ENCODE results near the gene TBXA2R. TPM values are rescaled to one million over a fixed set of nuclear protein-coding genes. Genes with fewer than 3 reads are reported as not detected.

TBXA2R gene
- total RNA-seq, 3 donors from 2014 or later = 0.32 to 0.44 (median 0.33) TPM

- no peak for DNase-seq (ENCODE audit: low spot score in 2 of 2)
- Histone ChIP-seq H3K36me3 (peaks cover 9% of the 10 kb centered on the region), H3K4me1 (no peaks in the 10 kb centered on the region), H3K4me3 (no peak overlapping the region), H3K27me3 (no peaks in the 10 kb centered on the region), H3K9me3 (no peaks in the 10 kb centered on the region), H3K27ac (no peak overlapping the region)
- intact Hi-C loops (cut with DNase I; ENCODE audit: low total_unique reads) = loop anchor here (5.0 kb wide), 1 partner anchor 68 kb away; no protein-coding TSS in a partner anchor
- TF ChIP-seq POLR2AphosphoS5 (IDR thresholded peaks at IDR 0.05) (no peak), CTCF (IDR thresholded peaks at IDR 0.05) (no peak)
These were observed 8.3 kb upstream of the TBXA2R start for GRCh38 chr19:3614858-3615505.

GRCh38 chr19:3613818-3614661 lies 7.4 kb upstream of the TBXA2R start:
- no peaks in the 10 kb centered on the region for H3K9me3 ChIP-seq
- no peaks in the 10 kb centered on the region for H3K4me1 ChIP-seq
- intact Hi-C loops (cut with DNase I; ENCODE audit: low total_unique reads) = no loop called here
- no peaks in the 10 kb centered on the region for H3K27me3 ChIP-seq
- DNase-seq (ENCODE audit: low spot score in 2 of 2) = no peak
- H3K27ac ChIP-seq = no peak overlapping the region
- no peak for TF ChIP-seq CTCF (IDR thresholded peaks at IDR 0.05)
- TF ChIP-seq POLR2A (IDR thresholded peaks at IDR 0.05) = no peak
- no peak for TF ChIP-seq POLR2AphosphoS5 (IDR thresholded peaks at IDR 0.05)
- peaks cover 9% of the 10 kb centered on the region for H3K36me3 ChIP-seq
- H3K4me3 ChIP-seq = no peak overlapping the region

- Histone ChIP-seq H3K4me3 (no peak overlapping the region), H3K27ac (no peak overlapping the region), H3K27me3 (no peaks in the 10 kb centered on the region), H3K4me1 (no peaks in the 10 kb centered on the region), H3K9me3 (no peaks in the 10 kb centered on the region), H3K36me3 (peaks cover 9% of the 10 kb centered on the region)
- TF ChIP-seq CTCF (IDR thresholded peaks at IDR 0.05) = no peak
- intact Hi-C loops (cut with DNase I; ENCODE audit: low total_unique reads) = no loop called here
- DNase-seq (ENCODE audit: low spot score in 2 of 2) = no peak
These were observed 6.4 kb upstream of the TBXA2R start for GRCh38 chr19:3612901-3613741.

- Histone ChIP-seq H3K9me3 (no peaks in the 10 kb centered on the region), H3K4me3 (no peak overlapping the region), H3K27ac (no peak overlapping the region), H3K36me3 (peaks cover 9% of the 10 kb centered on the region), H3K4me1 (no peaks in the 10 kb centered on the region), H3K27me3 (no peaks in the 10 kb centered on the region)
- no peak for DNase-seq (ENCODE audit: low spot score in 2 of 2)
- TF ChIP-seq POLR2AphosphoS5 (IDR thresholded peaks at IDR 0.05) (no peak), POLR2A (IDR thresholded peaks at IDR 0.05) (no peak), CTCF (IDR thresholded peaks at IDR 0.05) (no peak)
- intact Hi-C loops (cut with DNase I; ENCODE audit: low total_unique reads) = no loop called here
These were observed 5.7 kb upstream of the TBXA2R start for GRCh38 chr19:3612330-3612729.

Measured in breast epithelium (tissue), 4 donors.